K562 (cell line): ENCODE data around the gene CDC42EP5. TPM values are rescaled to one million over a fixed set of nuclear protein-coding genes. Genes with fewer than 3 reads are reported as not detected.

Experiments
- ARID4B ChIP-seq: sonication (generic); formaldehyde crosslinking; IDR thresholded peaks from 2 replicates; pipeline ENCODE4 v1.8.0; 2022; ENCODE audit warnings: mild to moderate bottlenecking, missing genetic modification reagents
- BACH1 ChIP-seq: fragments of 200-800 bp; sonication (Bioruptor generic); IDR thresholded peaks from 2 replicates; pipeline ENCODE4 v1.6.1; 2016; ENCODE audit warnings: missing genetic modification characterization, missing compliant biosample characterization
- BCLAF1 ChIP-seq, 2 experiments: fragments of 450-650 bp in 1 of 2; IDR thresholded peaks; 2 replicates each; pipeline ENCODE4 v1.6.1; 2011 to 2017; ENCODE audit warnings: low read depth in 2 of 2, antibody characterized with exemption in 1 of 2, borderline replicate concordance in 1 of 2, low read length in 1 of 2, mild to moderate bottlenecking in 1 of 2, mixed read lengths in 1 of 2; ENCODE audit not compliant: control insufficient read depth in 1 of 2
- BRD4 ChIP-seq: fragments of 200-600 bp; sonication (generic); IDR thresholded peaks from 2 replicates; pipeline ENCODE4 v1.6.1; 2017; ENCODE audit warnings: inconsistent platforms
- CTCFL ChIP-seq: IDR thresholded peaks from 2 replicates; pipeline ENCODE4 v1.6.1; 2011; ENCODE audit warnings: borderline replicate concordance, low read depth, mild to moderate bottlenecking, moderate library complexity, low read length; ENCODE audit not compliant: insufficient read depth, poor library complexity, severe bottlenecking
- ETV5 ChIP-seq: sonication (generic); formaldehyde crosslinking; IDR thresholded peaks from 2 replicates; pipeline ENCODE4 v1.4.0; 2020; ENCODE audit warnings: low read depth, mild to moderate bottlenecking, missing genetic modification reagents
- POLR2G ChIP-seq: fragments of 200-400 bp; formaldehyde crosslinking; IDR thresholded peaks from 2 replicates; pipeline ENCODE4 v1.6.1; 2017; ENCODE audit warnings: low read depth, mild to moderate bottlenecking, antibody characterized with exemption, low read length, moderate library complexity
- SMAD4 ChIP-seq: fragments of 250-450 bp; sonication (Bioruptor Pico); conservative IDR thresholded peaks from 2 replicates; pipeline ENCODE4 v1.8.0; 2021; ENCODE audit warnings: inconsistent platforms, mild to moderate bottlenecking, moderate library complexity
- TOE1 ChIP-seq, 2 experiments: fragments of 450-650 bp in 1 of 2; sonication (generic) in 1 of 2; formaldehyde crosslinking in 1 of 2; IDR thresholded peaks; 2 replicates each; pipeline versions ENCODE4 v1.7.1 to v1.8.0; 2016 to 2022; ENCODE audit warnings: borderline replicate concordance in 2 of 2, mild to moderate bottlenecking in 2 of 2, antibody characterized with exemption in 1 of 2, inconsistent platforms in 1 of 2, low read depth in 1 of 2, missing genetic modification reagents in 1 of 2, moderate library complexity in 1 of 2
- ZNF263 ChIP-seq: sonication (generic); formaldehyde crosslinking; IDR thresholded peaks from 2 replicates; pipeline ENCODE4 v1.8.0; 2022; ENCODE audit warnings: mild to moderate bottlenecking, missing genetic modification reagents, borderline replicate concordance
- ZSCAN29 ChIP-seq: fragments of 450-650 bp; IDR thresholded peaks from 2 replicates; pipeline ENCODE4 v1.6.1; 2017
- polyA plus RNA-seq, 8 experiments: library from polyadenylated mRNA; depleted of rRNA in 4 of 8; stranded (reverse) in 5 of 8; unstranded in 3 of 8; fragments of >200 nt; fragmentation: Nextera tagmentation in 2 of 8; fragmentation: Illumina TruSeq in 1 of 8; extraction: Ambion mirVana in 2 of 8; extraction: Trizol in 1 of 8; gene quantifications; 2 replicates each; pipeline versions ENCODE4 v1.2.1 to v1.2.3, GENCODE V29; 2011 to 2014; ENCODE audit warnings: inconsistent platforms in 1 of 8, missing spikeins in 1 of 8
- total RNA-seq, 7 experiments: library from RNA; depleted of rRNA in 6 of 7; stranded (reverse); fragments of >200 nt in 6 of 7; fragmentation: Illumina TruSeq in 2 of 7; extraction: Trizol in 2 of 7; gene quantifications; 2 replicates each; pipeline versions ENCODE4 v1.2.1 to v1.2.3, GENCODE V29; 2011 to 2021; ENCODE audit warnings: low replicate concordance in 1 of 7

Gene CDC42EP5
- total and polyA plus RNA-seq, 9 of the 15 experiments (the other 6 are each of a cell fraction or from before 2014, with no cell fraction given), result 0.15 to 0.38 TPM; not detected in 7

- TF ChIP-seq TOE1 (IDR thresholded peaks at IDR 0.05; ENCODE audit: borderline replicate concordance) (peak; percentile 83; the same call in 1 of the 2 replicates), TOE1 (CRISPR knock-in tag; IDR thresholded peaks at IDR 0.05; ENCODE audit: borderline replicate concordance, low read depth) (no peak), POLR2G (peak; percentile 96), ZSCAN29 (0 out of 2 replicates have a peak, but pooled peaks have one; percentile 33), SMAD4 (CRISPR knock-in tag) (peak; percentile 86), BCLAF1 (IDR thresholded peaks at IDR 0.05; ENCODE audit: borderline replicate concordance in 1 of 2, control insufficient read depth in 1 of 2, low read depth in 2 of 2, low read length in 1 of 2) (0 out of 4 replicates have a peak, but pooled peaks of 1 of the 2 experiments have one; percentile 14), BACH1 (tag) (no peak), ARID4B (CRISPR knock-in tag) (peak; percentile 81), ZNF263 (peak; percentile 34; the same call in 1 of the 2 replicates), CTCFL (no peak), BRD4 (peak; percentile 89), ETV5 (CRISPR knock-in tag) (peak; percentile 96)
Measured at GRCh38 chr19:54448774-54449700, 24.1 kb downstream of the CDC42EP5 start, which contains the start of gene LENG8 (continued).
